GM13977 (cell line): ENCODE data around the gene CAMK1G.
A peak's percentile ranks its signal among the peaks of the same experiment; 100 is the strongest.

ENCODE experiments used
- DNase-seq: peaks from one replicate; pipeline ENCODE4 v3.0.0; 2012; ENCODE audit warnings: low spot score
- in situ Hi-C: fragments of 300-500 bp; cut with MboI; formaldehyde crosslinking; loops from one replicate; pipeline ENCODE4 v1.12.0; 2022; ENCODE audit warnings: low sequenced_read_pairs, low pct_unique_long_range_greater_than_20kb, mixed read lengths, inconsistent platforms; ENCODE audit not compliant: unreplicated experiment
- TF ChIP-seq, protein P1 (sequence below): IDR thresholded peaks from 2 replicates; pipeline ENCODE4 v1.5.1; 2012; ENCODE audit warnings: mild to moderate bottlenecking, control low read depth; ENCODE audit not compliant: insufficient read depth; ENCODE audit errors: extremely low read depth, missing control alignments

The CAMK1G gene

DNA sequence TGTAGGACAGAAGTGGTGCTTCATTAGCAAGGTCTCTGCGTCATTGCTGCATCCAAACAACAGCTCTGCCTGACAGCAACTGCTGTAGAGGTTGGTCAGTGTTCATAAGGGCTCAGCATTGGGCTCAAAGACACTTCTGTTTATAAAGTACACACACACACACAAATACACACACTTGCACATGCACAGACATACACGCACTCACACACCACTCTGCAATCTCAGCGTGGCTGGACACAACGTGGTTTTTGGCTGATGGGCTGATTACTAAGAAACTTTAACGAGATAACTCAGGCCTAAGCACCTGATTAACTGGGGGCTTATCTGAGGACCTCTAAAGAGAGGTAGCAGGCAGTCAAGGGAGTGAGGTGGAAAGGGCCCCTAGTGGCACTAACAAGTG is 20.4 kb downstream of the CAMK1G start:
- in situ Hi-C loops = no loop called here
- no peak for DNase-seq
- TF ChIP-seq, protein P1, sequence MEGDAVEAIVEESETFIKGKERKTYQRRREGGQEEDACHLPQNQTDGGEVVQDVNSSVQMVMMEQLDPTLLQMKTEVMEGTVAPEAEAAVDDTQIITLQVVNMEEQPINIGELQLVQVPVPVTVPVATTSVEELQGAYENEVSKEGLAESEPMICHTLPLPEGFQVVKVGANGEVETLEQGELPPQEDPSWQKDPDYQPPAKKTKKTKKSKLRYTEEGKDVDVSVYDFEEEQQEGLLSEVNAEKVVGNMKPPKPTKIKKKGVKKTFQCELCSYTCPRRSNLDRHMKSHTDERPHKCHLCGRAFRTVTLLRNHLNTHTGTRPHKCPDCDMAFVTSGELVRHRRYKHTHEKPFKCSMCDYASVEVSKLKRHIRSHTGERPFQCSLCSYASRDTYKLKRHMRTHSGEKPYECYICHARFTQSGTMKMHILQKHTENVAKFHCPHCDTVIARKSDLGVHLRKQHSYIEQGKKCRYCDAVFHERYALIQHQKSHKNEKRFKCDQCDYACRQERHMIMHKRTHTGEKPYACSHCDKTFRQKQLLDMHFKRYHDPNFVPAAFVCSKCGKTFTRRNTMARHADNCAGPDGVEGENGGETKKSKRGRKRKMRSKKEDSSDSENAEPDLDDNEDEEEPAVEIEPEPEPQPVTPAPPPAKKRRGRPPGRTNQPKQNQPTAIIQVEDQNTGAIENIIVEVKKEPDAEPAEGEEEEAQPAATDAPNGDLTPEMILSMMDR = no peak

- in situ Hi-C loops = no loop called here
- peak; percentile 74 for DNase-seq
- TF ChIP-seq, protein P1 = no peak
Measured at GRCh38 chr1:209607102-209607794, 23.7 kb downstream of the CAMK1G start.

GRCh38 chr1:209607795-209608178 is 24.3 kb downstream of the CAMK1G start:
- DNase-seq = no peak
- in situ Hi-C loops = no loop called here
- TF ChIP-seq, protein P1 = no peak

- TF ChIP-seq, protein P1 = no peak
- no peak for DNase-seq
- in situ Hi-C loops = no loop called here
Measured at GRCh38 chr1:209609041-209609790, 25.7 kb downstream of the CAMK1G start.

DNA sequence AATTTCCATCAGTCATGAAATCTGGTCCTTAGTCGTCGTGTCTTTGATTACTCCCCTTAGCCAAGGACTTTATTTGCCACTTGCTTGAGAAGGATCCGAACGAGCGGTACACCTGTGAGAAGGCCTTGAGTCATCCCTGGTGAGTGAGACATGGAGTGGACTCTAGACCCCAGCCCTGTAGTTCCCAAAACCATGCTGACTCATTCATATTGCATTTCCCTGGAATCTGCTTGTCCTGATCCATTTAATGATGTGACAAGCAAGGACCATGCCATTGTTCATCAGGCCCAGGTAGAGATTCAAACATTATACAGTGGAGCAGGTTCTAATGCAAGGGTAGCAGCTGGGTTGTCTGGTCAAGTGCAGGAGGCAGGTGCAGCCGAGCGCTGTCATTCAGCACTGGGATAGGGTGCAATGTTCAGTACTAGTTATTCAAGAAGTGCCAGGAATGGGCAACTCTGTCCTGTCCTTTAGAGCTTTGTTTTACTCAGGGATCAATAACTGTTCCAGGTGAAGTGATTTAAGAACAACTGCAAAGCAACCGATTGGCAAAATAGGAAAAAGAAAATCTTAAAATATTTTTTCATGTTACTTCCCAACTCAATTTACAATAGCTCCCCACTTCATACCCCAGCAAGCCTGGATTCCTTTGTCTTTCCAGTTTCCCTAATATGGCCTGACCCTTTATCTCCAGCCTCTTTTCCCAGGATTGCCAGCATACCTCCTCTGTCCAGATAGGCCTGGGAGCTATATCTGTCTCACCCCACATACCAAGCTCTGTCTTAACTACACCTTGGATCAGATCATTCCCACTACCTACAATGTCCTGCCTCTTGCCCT is 26.5 kb downstream of the CAMK1G start:
- TF ChIP-seq, protein P1 = no peak
- no peak for DNase-seq
- in situ Hi-C loops = no loop called here

DNA sequence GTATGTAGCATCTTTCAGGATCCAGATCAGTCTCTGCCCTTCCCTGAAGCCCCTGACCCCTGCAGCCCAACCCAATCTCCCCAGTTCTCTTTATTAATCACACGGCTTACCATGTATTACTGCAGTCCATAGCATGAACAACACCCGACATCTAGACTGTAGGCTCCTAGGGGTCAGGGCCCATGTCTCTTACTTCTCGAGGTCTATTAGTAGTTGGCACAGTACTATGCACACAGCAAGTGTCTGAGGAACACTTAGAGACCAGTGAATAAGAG is 27.1 kb downstream of the CAMK1G start:
- in situ Hi-C loops = no loop called here
- TF ChIP-seq, protein P1 = no peak
- DNase-seq = no peak
